Fibroblast of villous mesenchyme (primary cell): ENCODE data around the gene TIGIT. TPM values are rescaled to one million over a fixed set of nuclear protein-coding genes. Genes with fewer than 3 reads are reported as not detected.
"Not testable (repeated sequence)": the region's sequence is repeated elsewhere in the genome, so short reads cannot be mapped to it uniquely, and the experiment has no call there.

ENCODE experiments used
- DNase-seq: peaks from one replicate; pipeline ENCODE4 v3.0.0-alpha.2; 2010; ENCODE audit warnings: low read depth
- H3K4me3 ChIP-seq: 2 replicates; pipeline ENCODE4 v1.5.1; 2011; ENCODE audit warnings: low read depth, mild to moderate bottlenecking, low read length
- CTCF ChIP-seq: IDR thresholded peaks from 2 replicates; pipeline ENCODE4 v1.5.1; 2012; ENCODE audit warnings: low read depth, mild to moderate bottlenecking, low read length; ENCODE audit not compliant: insufficient read depth
- total RNA-seq: library from RNA; depleted of rRNA; stranded (reverse); fragments of >200 nt; gene quantifications from 2 replicates; pipeline ENCODE4 v1.2.3, GENCODE V29; 2012

The TIGIT gene
- total RNA-seq, 1 donor, result under 0.01 TPM

GRCh38 chr3:114274929-114275328 is 18.9 kb upstream of the TIGIT start:
- H3K4me3 ChIP-seq, result no peak overlapping the region
- peak; percentile 18 for DNase-seq
- TF ChIP-seq CTCF, result no peak

- H3K4me3 ChIP-seq, DNase-seq: not testable (repeated sequence)
These were observed 17.0 kb upstream of the TIGIT start for GRCh38 chr3:114276856-114277255.

- no peak for TF ChIP-seq CTCF
- no peak overlapping the region for H3K4me3 ChIP-seq
- no peak for DNase-seq
These were observed 9.2 kb upstream of the TIGIT start for GRCh38 chr3:114284644-114285043.

- DNase-seq, result no peak
- H3K4me3 ChIP-seq, result no peak overlapping the region
- TF ChIP-seq CTCF, result no peak
These were observed 8.1 kb upstream of the TIGIT start for GRCh38 chr3:114285648-114286230.

- no peak overlapping the region for H3K4me3 ChIP-seq
- no peak for TF ChIP-seq CTCF
- no peak for DNase-seq
These were observed 7.6 kb upstream of the TIGIT start for GRCh38 chr3:114286266-114286665.

- peak; percentile 54 for DNase-seq
- TF ChIP-seq CTCF, result peak; percentile 82
- H3K4me3 ChIP-seq, result no peak overlapping the region
These were observed 2.6 kb upstream of the TIGIT start for GRCh38 chr3:114290911-114291901.

GRCh38 chr3:114294940-114295480 is 1.2 kb downstream of the TIGIT start:
- no peak for DNase-seq
- no peak for TF ChIP-seq CTCF
- no peak overlapping the region for H3K4me3 ChIP-seq
